Colonic mucosa (tissue), 4 donors: ENCODE measurements around the gene AP5Z1. TPM values are rescaled to one million over a fixed set of nuclear protein-coding genes. Genes with fewer than 3 reads are reported as not detected.

Experiments
- DNase-seq: peaks from one replicate; pipeline ENCODE4 v3.0.0-alpha.2; 2020
- H3K27ac ChIP-seq: fragments of 200-600 bp; one replicate; pipeline ENCODE4 v1.8.0; 2021
- H3K27me3 ChIP-seq: fragments of 200-600 bp; one replicate; pipeline ENCODE4 v1.8.0; 2021
- H3K36me3 ChIP-seq: fragments of 200-600 bp; one replicate; pipeline ENCODE4 v1.8.0; 2021
- H3K4me1 ChIP-seq: fragments of 200-600 bp; one replicate; pipeline ENCODE4 v1.8.0; 2021; ENCODE audit warnings: mild to moderate bottlenecking
- H3K4me3 ChIP-seq: fragments of 200-600 bp; one replicate; pipeline ENCODE4 v1.8.0; 2021
- H3K9ac ChIP-seq, 2 donors: one replicate each; pipeline ENCODE4 v1.7.0; 2013; ENCODE audit warnings: control low read depth in 2 of 2, low read depth in 2 of 2, low read length in 2 of 2
- H3K9me3 ChIP-seq: fragments of 200-600 bp; one replicate; pipeline ENCODE4 v1.8.0; 2021
- CTCF ChIP-seq: fragments of 200-600 bp; IDR thresholded peaks from one replicate; pipeline ENCODE4 v1.8.0; 2022; ENCODE audit warnings: antibody characterized with exemption, mild to moderate bottlenecking
- intact Hi-C: fragments of 100-400 bp; cut with DNase I; formaldehyde crosslinking; loops from one replicate; pipeline ENCODE4 v1.14.1; 2022
- total RNA-seq, 2 donors: library from RNA; stranded (reverse); fragmentation: NEBNext Ultra II Directional in 1 of 2; extraction: Animal tissue kit (Norgen Biotek cat#: 25700) in 1 of 2; gene quantifications; one replicate each; pipeline ENCODE4 v1.2.1, GENCODE V29; 2021
- donor health status: healthy.
- donor health status: DM: no; HTN: no; CAD: no.
- donor health status: DM: no; HTN: no; CAD: no.

Gene AP5Z1
- total RNA-seq, 2 donors from 2014 or later = 27.9 to 49.9 TPM

GRCh38 chr7:4729266-4729665 is 46.2 kb upstream of the AP5Z1 start:
- intact Hi-C loops = no loop called here
- Histone ChIP-seq H3K9me3 (no peaks in the 10 kb centered on the region), H3K36me3 (no peaks in the 10 kb centered on the region), H3K4me3 (no peak overlapping the region), H3K9ac (no peak overlapping the region), H3K27ac (no peak overlapping the region), H3K4me1 (no peaks in the 10 kb centered on the region), H3K27me3 (no peaks in the 10 kb centered on the region)
- TF ChIP-seq CTCF = no peak
- no peak for DNase-seq

GRCh38 chr7:4730276-4730675 is 45.1 kb upstream of the AP5Z1 start:
- Histone ChIP-seq H3K36me3 (no peaks in the 10 kb centered on the region), H3K9ac (no peak overlapping the region), H3K9me3 (no peaks in the 10 kb centered on the region), H3K4me1 (no peaks in the 10 kb centered on the region), H3K27me3 (no peaks in the 10 kb centered on the region), H3K27ac (no peak overlapping the region), H3K4me3 (no peak overlapping the region)
- no peak for TF ChIP-seq CTCF
- intact Hi-C loops = no loop called here
- no peak for DNase-seq

- H3K4me1 ChIP-seq = no peaks in the 10 kb centered on the region
- intact Hi-C loops = no loop called here
- no peaks in the 10 kb centered on the region for H3K36me3 ChIP-seq
- no peaks in the 10 kb centered on the region for H3K9me3 ChIP-seq
- no peaks in the 10 kb centered on the region for H3K27me3 ChIP-seq
- H3K9ac ChIP-seq = no peak overlapping the region
- no peak for DNase-seq
- no peak overlapping the region for H3K4me3 ChIP-seq
- no peak overlapping the region for H3K27ac ChIP-seq
- TF ChIP-seq CTCF = no peak
These were observed 44.5 kb upstream of the AP5Z1 start for GRCh38 chr7:4730971-4731370.

- TF ChIP-seq CTCF = no peak
- H3K36me3 ChIP-seq = no peaks in the 10 kb centered on the region
- H3K9me3 ChIP-seq = no peaks in the 10 kb centered on the region
- no peak overlapping the region for H3K9ac ChIP-seq
- H3K27ac ChIP-seq = no peak overlapping the region
- intact Hi-C loops = no loop called here
- no peak overlapping the region for H3K4me3 ChIP-seq
- DNase-seq = no peak
- H3K4me1 ChIP-seq = no peaks in the 10 kb centered on the region
- no peaks in the 10 kb centered on the region for H3K27me3 ChIP-seq
These were observed 43.6 kb upstream of the AP5Z1 start for GRCh38 chr7:4731803-4732202.

GRCh38 chr7:4733936-4734528 is 41.4 kb upstream of the AP5Z1 start:
- no peak overlapping the region for H3K4me3 ChIP-seq
- no peak for TF ChIP-seq CTCF
- H3K27me3 ChIP-seq = no peaks in the 10 kb centered on the region
- H3K9ac ChIP-seq = no peak overlapping the region
- no peak overlapping the region for H3K27ac ChIP-seq
- no peaks in the 10 kb centered on the region for H3K36me3 ChIP-seq
- H3K4me1 ChIP-seq = no peaks in the 10 kb centered on the region
- intact Hi-C loops = no loop called here
- H3K9me3 ChIP-seq = no peaks in the 10 kb centered on the region
- DNase-seq = no peak
